K562 (cell line): ENCODE results near the gene H2BK1. TPM values are rescaled to one million over a fixed set of nuclear protein-coding genes. Genes with fewer than 3 reads are reported as not detected.

ENCODE experiments used
- HDAC1 ChIP-seq, 2 experiments: fragments of 450-650 bp; IDR thresholded peaks; 2 replicates each; pipeline ENCODE4 v1.6.1; 2016 to 2017; ENCODE audit warnings: inconsistent platforms in 1 of 2, mild to moderate bottlenecking in 1 of 2, moderate library complexity in 1 of 2
- MCM7 ChIP-seq, 2 experiments: fragments of 450-650 bp; IDR thresholded peaks; 2 replicates each; pipeline ENCODE4 v1.6.1; 2016 to 2018
- MTA3 ChIP-seq: fragments of 450-650 bp; formaldehyde crosslinking; IDR thresholded peaks from 2 replicates; pipeline ENCODE4 v1.6.1; 2017; ENCODE audit warnings: mild to moderate bottlenecking, borderline replicate concordance
- NCOA4 ChIP-seq: fragments of 450-650 bp; IDR thresholded peaks from 2 replicates; pipeline ENCODE4 v1.6.1; 2018; ENCODE audit warnings: mild to moderate bottlenecking; ENCODE audit not compliant: partially characterized antibody
- RFX5 ChIP-seq: IDR thresholded peaks from 2 replicates; pipeline ENCODE4 v1.6.1; 2011; ENCODE audit warnings: low read depth, mild to moderate bottlenecking, improper control_type of control experiment, low read length
- ZNF57 ChIP-seq: fragments of 450-650 bp; formaldehyde crosslinking; IDR thresholded peaks from 2 replicates; pipeline ENCODE4 v1.4.0; 2020; ENCODE audit warnings: mild to moderate bottlenecking, moderate library complexity
- polyA plus RNA-seq, 8 experiments: library from polyadenylated mRNA; depleted of rRNA in 4 of 8; stranded (reverse) in 5 of 8; unstranded in 3 of 8; fragments of >200 nt; fragmentation: Nextera tagmentation in 2 of 8; fragmentation: Illumina TruSeq in 1 of 8; extraction: Ambion mirVana in 2 of 8; extraction: Trizol in 1 of 8; gene quantifications; 2 replicates each; pipeline versions ENCODE4 v1.2.1 to v1.2.3, GENCODE V29; 2011 to 2014; ENCODE audit warnings: inconsistent platforms in 1 of 8, missing spikeins in 1 of 8
- total RNA-seq, 7 experiments: library from RNA; depleted of rRNA in 6 of 7; stranded (reverse); fragments of >200 nt in 6 of 7; fragmentation: Illumina TruSeq in 2 of 7; extraction: Trizol in 2 of 7; gene quantifications; 2 replicates each; pipeline versions ENCODE4 v1.2.1 to v1.2.3, GENCODE V29; 2011 to 2021; ENCODE audit warnings: low replicate concordance in 1 of 7
- TF ChIP-seq, protein P1 (sequence below): sonication (generic); formaldehyde crosslinking; IDR thresholded peaks from 2 replicates; pipeline ENCODE4 v1.8.0; 2023; ENCODE audit warnings: mild to moderate bottlenecking, missing genetic modification reagents
- TF ChIP-seq, protein P2 (sequence below): sonication (generic); formaldehyde crosslinking; IDR thresholded peaks from 2 replicates; pipeline ENCODE4 v1.4.0; 2020; ENCODE audit warnings: mild to moderate bottlenecking, missing genetic modification reagents

H2BK1 gene
- total and polyA plus RNA-seq, 9 of the 15 experiments (the other 6 are each of a cell fraction or from before 2014, with no cell fraction given), result not detected

DNA sequence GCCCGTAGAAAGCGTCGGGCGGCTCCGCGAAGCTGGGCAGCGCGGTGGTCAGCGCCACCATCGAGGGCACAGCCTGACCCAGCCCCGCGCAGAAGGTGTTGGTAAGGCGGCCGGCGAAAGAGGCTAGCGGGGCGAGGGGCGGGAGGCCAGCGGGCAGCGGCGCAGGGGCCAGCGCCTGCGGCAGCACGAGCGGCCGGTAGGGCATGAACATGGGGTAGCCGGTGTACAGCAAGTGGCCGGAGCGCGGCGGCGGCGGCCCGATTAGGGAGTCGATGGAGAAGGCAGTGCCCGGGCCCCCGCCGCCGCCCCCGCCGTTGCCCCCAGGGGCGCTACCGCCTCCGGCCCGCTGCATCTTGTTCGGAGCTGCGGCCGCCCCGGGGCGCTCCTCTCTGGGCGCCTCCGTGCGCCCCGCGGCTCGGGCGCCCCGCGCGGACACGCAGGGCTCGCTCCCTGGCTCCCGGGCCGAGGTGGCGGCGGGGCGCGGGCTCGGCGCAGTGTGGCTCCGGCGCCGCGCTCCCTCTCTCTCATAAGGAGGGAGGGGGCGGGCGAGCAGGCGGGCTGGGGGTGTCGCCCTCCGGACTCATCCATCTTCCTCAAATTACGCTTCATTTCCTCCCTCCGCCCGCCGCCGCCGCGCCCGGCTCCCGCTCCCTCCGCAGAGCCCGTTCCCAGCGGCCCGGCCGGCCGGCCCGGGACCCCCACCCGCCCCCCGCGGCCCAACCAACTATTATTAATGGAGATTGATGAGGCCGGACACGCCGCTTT lies 42.9 kb downstream of the H2BK1 start, which contains the start of gene GBX1 (continued):
- TF ChIP-seq, protein P1, sequence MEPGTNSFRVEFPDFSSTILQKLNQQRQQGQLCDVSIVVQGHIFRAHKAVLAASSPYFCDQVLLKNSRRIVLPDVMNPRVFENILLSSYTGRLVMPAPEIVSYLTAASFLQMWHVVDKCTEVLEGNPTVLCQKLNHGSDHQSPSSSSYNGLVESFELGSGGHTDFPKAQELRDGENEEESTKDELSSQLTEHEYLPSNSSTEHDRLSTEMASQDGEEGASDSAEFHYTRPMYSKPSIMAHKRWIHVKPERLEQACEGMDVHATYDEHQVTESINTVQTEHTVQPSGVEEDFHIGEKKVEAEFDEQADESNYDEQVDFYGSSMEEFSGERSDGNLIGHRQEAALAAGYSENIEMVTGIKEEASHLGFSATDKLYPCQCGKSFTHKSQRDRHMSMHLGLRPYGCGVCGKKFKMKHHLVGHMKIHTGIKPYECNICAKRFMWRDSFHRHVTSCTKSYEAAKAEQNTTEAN (CRISPR knock-in tag), result no peak
- TF ChIP-seq RFX5, result no peak
- TF ChIP-seq, protein P2, sequence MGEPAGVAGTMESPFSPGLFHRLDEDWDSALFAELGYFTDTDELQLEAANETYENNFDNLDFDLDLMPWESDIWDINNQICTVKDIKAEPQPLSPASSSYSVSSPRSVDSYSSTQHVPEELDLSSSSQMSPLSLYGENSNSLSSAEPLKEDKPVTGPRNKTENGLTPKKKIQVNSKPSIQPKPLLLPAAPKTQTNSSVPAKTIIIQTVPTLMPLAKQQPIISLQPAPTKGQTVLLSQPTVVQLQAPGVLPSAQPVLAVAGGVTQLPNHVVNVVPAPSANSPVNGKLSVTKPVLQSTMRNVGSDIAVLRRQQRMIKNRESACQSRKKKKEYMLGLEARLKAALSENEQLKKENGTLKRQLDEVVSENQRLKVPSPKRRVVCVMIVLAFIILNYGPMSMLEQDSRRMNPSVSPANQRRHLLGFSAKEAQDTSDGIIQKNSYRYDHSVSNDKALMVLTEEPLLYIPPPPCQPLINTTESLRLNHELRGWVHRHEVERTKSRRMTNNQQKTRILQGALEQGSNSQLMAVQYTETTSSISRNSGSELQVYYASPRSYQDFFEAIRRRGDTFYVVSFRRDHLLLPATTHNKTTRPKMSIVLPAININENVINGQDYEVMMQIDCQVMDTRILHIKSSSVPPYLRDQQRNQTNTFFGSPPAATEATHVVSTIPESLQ (CRISPR knock-in tag), result no peak
- no peak for TF ChIP-seq MCM7 (IDR thresholded peaks at IDR 0.05)
- no peak for TF ChIP-seq HDAC1 (IDR thresholded peaks at IDR 0.05)
- no peak for TF ChIP-seq NCOA4
- TF ChIP-seq MTA3, result no peak
- no peak for TF ChIP-seq ZNF57 (CRISPR knock-in tag)
